Activated naive CD8-positive, alpha-beta T cell (primary cell): Measurements from ENCODE around the gene GPR146.

Experiments
- H3K27ac Mint-ChIP-seq: one replicate; pipeline ENCODE4 v1.8.0; 2021; ENCODE audit warnings: mixed read lengths
- H3K27me3 Mint-ChIP-seq: one replicate; pipeline ENCODE4 v1.8.0; 2021; ENCODE audit warnings: mixed read lengths
- H3K36me3 Mint-ChIP-seq: one replicate; pipeline ENCODE4 v1.8.0; 2021; ENCODE audit warnings: mixed read lengths
- H3K4me1 Mint-ChIP-seq: one replicate; pipeline ENCODE4 v1.8.0; 2021; ENCODE audit warnings: low read depth, mixed read lengths
- H3K4me3 Mint-ChIP-seq: one replicate; pipeline ENCODE4 v1.8.0; 2021; ENCODE audit warnings: mild to moderate bottlenecking, mixed read lengths
- H3K9me3 Mint-ChIP-seq: one replicate; pipeline ENCODE4 v1.8.0; 2021; ENCODE audit warnings: low read depth, mixed read lengths

Gene GPR146

DNA sequence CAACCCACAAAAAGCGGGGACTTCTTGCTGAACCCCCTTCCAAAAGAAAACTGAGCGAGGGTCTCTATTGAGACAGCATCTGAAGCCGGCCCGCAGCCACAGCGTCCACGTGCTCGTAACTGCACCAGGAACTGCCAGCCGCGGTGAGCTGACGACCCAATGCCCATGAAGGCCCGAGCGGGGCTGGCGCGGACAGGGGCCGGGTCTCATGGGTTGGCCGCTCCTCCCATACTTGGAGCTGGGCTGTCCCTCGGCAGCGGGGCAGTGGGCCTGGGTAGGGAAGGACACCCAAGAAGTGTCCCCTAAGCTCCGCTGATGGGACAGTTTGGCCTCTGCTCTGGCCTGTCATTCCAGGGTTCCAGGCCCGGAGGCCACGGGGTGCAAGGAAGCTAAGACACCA is 39.0 kb upstream of the GPR146 start:
- Mint-ChIP-seq H3K27ac (no peak overlapping the region), H3K27me3 (no peaks in the 10 kb centered on the region), H3K9me3 (no peaks in the 10 kb centered on the region), H3K36me3 (peaks cover 4% of the 10 kb centered on the region), H3K4me3 (no peak overlapping the region), H3K4me1 (no peaks in the 10 kb centered on the region)

DNA sequence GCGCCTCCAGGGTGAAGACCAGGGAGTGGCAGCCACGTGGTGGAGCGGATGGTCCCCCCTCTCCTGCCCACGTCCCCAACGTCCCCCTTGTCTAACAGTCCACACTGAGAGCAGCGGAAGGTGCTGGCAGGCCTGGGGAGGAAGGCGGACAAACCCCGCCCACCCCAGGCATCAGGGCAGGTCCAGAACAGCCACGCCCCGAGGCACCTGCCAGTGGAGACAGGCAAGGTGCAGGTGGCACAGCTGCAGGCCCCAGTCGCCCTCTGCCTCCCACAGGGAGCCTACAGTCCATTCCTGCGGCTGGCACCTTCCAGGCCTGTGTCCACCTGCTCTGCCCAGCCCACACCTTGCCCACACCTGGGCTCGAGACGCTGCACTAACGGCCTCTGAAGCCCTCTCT is 36.4 kb upstream of the GPR146 start:
- H3K4me3 Mint-ChIP-seq = no peak overlapping the region
- no peak overlapping the region for H3K27ac Mint-ChIP-seq
- H3K9me3 Mint-ChIP-seq = no peaks in the 10 kb centered on the region
- peaks cover 4% of the 10 kb centered on the region for H3K36me3 Mint-ChIP-seq
- H3K27me3 Mint-ChIP-seq = no peaks in the 10 kb centered on the region
- H3K4me1 Mint-ChIP-seq = peaks cover 6% of the 10 kb centered on the region

GRCh38 chr7:1008733-1009363 is 35.5 kb upstream of the GPR146 start:
- Mint-ChIP-seq H3K4me3 (no peak overlapping the region), H3K4me1 (peaks cover 10% of the 10 kb centered on the region), H3K36me3 (peaks cover 4% of the 10 kb centered on the region), H3K27me3 (no peaks in the 10 kb centered on the region), H3K9me3 (no peaks in the 10 kb centered on the region), H3K27ac (no peak overlapping the region)

DNA sequence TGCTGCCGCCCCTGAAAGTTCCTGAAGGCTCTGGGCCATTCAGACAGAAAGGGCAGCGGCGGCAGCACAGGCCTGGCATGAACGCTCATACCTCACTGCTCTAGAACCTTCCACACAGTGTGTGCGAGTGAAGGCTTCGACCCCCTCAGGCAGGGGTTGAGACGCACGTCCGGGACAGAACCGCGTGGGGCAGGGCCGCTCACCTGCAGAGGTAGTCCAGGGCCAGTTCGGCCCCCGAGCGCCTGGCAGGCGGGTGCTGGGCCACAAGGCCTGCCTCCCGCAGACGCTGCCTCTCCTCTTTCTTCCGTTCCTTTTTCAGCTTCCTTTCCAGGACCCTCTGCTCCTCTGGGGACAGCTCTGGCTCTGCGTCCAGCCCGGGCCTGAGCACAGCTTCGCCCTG is 34.6 kb upstream of the GPR146 start:
- Mint-ChIP-seq H3K36me3 (peaks cover 4% of the 10 kb centered on the region), H3K4me1 (peaks cover 14% of the 10 kb centered on the region)

GRCh38 chr7:1010226-1010625 is 34.1 kb upstream of the GPR146 start:
- H3K4me3 Mint-ChIP-seq = no peak overlapping the region
- H3K4me1 Mint-ChIP-seq = peaks cover 14% of the 10 kb centered on the region
- H3K36me3 Mint-ChIP-seq = peaks cover 4% of the 10 kb centered on the region
- no peaks in the 10 kb centered on the region for H3K27me3 Mint-ChIP-seq
- no peaks in the 10 kb centered on the region for H3K9me3 Mint-ChIP-seq
- no peak overlapping the region for H3K27ac Mint-ChIP-seq

More for the DNA sequence above, 34.6 kb upstream of the GPR146 start:
- Mint-ChIP-seq H3K9me3 (no peaks in the 10 kb centered on the region), H3K27ac (no peak overlapping the region), H3K27me3 (no peaks in the 10 kb centered on the region), H3K4me3 (no peak overlapping the region)

DNA sequence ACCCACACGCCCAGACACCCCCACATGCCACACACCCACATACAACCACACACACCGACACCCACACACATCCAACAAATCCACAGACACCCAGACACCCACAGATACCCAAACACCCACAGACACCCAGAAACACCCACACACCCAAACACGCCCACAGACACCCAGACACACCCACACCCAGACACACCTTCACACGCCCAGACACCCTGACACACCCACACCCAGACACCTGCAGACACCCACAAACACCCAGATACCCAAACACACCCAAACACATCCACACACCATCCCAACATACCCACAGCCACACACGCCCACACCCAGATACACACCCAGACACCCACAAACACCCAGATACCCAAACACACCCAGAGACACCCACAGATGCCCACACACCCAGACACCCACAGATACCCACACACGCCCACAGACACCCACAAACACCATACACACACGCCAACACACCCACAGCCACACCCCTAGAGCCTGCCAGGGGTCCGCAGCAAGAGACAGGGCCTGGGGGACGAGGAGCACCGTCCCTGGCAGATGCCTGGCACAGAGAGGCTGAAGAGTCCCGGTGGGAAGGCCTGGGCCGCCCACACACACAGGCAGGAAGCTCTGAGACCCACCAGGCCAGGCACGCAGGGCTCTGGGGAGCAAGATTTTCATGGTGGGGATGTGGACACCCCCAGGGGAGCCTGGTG is 32.9 kb upstream of the GPR146 start:
- H3K36me3 Mint-ChIP-seq = peaks cover 4% of the 10 kb centered on the region
- peaks cover 14% of the 10 kb centered on the region for H3K4me1 Mint-ChIP-seq
- peak overlapping the region; percentile 61 for H3K27ac Mint-ChIP-seq
- H3K4me3 Mint-ChIP-seq = no peak overlapping the region
- no peaks in the 10 kb centered on the region for H3K27me3 Mint-ChIP-seq
- H3K9me3 Mint-ChIP-seq = no peaks in the 10 kb centered on the region

- no peak overlapping the region for H3K27ac Mint-ChIP-seq
- H3K27me3 Mint-ChIP-seq = no peaks in the 10 kb centered on the region
- H3K4me1 Mint-ChIP-seq = peaks cover 14% of the 10 kb centered on the region
- no peak overlapping the region for H3K4me3 Mint-ChIP-seq
- no peaks in the 10 kb centered on the region for H3K9me3 Mint-ChIP-seq
- H3K36me3 Mint-ChIP-seq = peaks cover 4% of the 10 kb centered on the region
Measured at GRCh38 chr7:1012004-1012715, 32.2 kb upstream of the GPR146 start.

GRCh38 chr7:1012716-1013095 is 31.6 kb upstream of the GPR146 start:
- H3K4me3 Mint-ChIP-seq = no peak overlapping the region
- no peaks in the 10 kb centered on the region for H3K27me3 Mint-ChIP-seq
- H3K36me3 Mint-ChIP-seq = peaks cover 4% of the 10 kb centered on the region
- H3K9me3 Mint-ChIP-seq = no peaks in the 10 kb centered on the region
- H3K4me1 Mint-ChIP-seq = peaks cover 14% of the 10 kb centered on the region
- no peak overlapping the region for H3K27ac Mint-ChIP-seq

DNA sequence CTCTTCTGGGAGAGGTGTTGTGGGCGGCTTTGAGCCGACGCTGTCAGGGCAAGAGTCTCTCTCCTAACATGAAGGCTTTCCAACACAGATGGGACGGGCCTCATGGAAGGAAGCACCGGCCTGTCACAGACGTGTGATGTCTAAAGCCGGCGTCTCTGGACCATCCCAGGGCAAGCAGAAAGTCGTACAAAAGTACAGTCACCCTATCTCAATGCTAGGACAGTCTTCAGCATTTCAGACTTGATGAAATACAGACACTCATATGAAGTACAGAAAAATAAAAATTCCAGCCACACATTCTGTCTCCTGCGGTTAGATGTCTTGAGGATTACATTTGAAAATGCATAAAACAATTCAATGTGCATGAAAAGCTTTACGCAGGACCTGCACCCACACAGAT is 30.8 kb upstream of the GPR146 start:
- Mint-ChIP-seq H3K27me3 (no peaks in the 10 kb centered on the region), H3K9me3 (no peaks in the 10 kb centered on the region), H3K4me1 (peaks cover 22% of the 10 kb centered on the region), H3K36me3 (peaks cover 7% of the 10 kb centered on the region), H3K4me3 (no peak overlapping the region), H3K27ac (no peak overlapping the region)

DNA sequence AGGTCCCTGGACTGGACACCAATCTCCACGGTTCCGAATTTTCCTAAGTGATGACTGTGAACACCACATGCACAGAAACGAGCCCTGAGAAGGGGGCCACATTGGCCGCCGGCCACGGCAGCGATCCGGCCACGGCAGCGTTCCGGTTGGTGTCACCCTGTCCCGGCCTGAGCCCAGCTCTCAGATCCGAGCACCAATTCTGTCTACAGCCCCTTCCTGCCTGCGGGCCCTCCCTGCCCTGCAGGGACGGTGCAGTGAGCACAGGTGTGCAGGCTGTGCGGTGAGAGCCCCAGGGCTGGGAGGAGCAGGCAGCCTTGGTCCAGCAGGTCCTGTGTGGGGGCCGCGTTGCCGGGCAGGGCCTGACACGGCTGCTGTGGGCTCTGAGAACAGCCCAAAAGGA is 29.7 kb upstream of the GPR146 start:
- Mint-ChIP-seq H3K27me3 (no peaks in the 10 kb centered on the region), H3K9me3 (no peaks in the 10 kb centered on the region), H3K4me3 (no peak overlapping the region), H3K36me3 (peaks cover 3% of the 10 kb centered on the region), H3K4me1 (peaks cover 22% of the 10 kb centered on the region), H3K27ac (no peak overlapping the region)

DNA sequence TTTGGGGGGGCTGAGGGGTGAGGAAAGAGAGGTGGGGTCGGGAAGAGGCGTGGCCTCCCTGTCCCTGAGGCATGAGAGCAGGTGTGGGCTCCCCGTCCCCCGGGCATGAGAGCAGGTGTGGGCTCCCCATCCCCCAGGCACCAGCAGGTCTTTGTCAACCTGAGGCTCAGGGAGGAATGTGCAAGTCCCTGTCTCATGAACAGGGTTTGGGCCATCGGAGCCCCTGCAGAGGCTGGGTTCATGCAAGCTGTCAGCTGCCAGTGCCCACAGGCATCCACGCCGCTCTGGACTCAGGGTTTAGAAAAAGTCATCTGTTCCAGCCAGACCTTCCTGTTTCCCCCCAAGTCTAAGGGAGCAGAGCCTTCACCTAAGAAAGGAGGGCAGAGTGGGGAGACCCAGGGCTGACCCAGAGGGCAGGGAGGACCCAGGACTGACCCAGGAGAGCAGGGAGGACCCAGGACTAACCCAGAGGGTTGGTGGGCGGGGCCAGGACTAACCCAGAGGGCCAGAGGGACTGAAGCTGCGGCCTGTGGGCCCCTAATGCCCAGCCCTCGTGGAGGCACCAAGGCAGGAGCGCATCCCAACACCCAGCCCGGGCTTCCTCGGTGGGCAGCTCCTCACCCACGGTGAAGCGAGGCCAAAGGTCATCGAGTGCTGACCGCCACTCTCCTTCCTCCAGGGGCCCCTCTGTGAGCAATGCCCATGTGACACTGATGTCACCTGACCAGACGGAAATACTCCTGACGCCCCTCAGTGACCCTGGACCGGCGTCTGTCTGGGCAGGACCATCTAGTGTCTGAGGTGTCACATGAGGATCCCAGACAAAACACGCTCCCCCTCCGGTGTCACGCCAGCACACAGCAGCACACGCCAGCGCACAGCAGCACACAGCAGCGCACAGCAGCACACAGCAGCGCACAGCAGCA is 28.9 kb upstream of the GPR146 start:
- Mint-ChIP-seq H3K4me1 (peaks cover 22% of the 10 kb centered on the region), H3K4me3 (no peak overlapping the region), H3K27ac (no peak overlapping the region), H3K36me3 (peaks cover 3% of the 10 kb centered on the region), H3K9me3 (no peaks in the 10 kb centered on the region), H3K27me3 (no peaks in the 10 kb centered on the region)

- Mint-ChIP-seq H3K4me3 (no peak overlapping the region), H3K27me3 (no peaks in the 10 kb centered on the region), H3K4me1 (peaks cover 16% of the 10 kb centered on the region), H3K36me3 (peaks cover 8% of the 10 kb centered on the region), H3K27ac (no peak overlapping the region), H3K9me3 (no peaks in the 10 kb centered on the region)
Measured at GRCh38 chr7:1016577-1017531, 27.5 kb upstream of the GPR146 start.

GRCh38 chr7:1017586-1018333 is 26.6 kb upstream of the GPR146 start:
- Mint-ChIP-seq H3K27ac (no peak overlapping the region), H3K4me3 (no peak overlapping the region), H3K36me3 (peaks cover 12% of the 10 kb centered on the region), H3K27me3 (no peaks in the 10 kb centered on the region), H3K9me3 (no peaks in the 10 kb centered on the region), H3K4me1 (peaks cover 16% of the 10 kb centered on the region)
